Measurements from ENCODE around the gene DCLRE1C.
A peak's percentile ranks its signal among the peaks of the same experiment; 100 is the strongest.

DNA sequence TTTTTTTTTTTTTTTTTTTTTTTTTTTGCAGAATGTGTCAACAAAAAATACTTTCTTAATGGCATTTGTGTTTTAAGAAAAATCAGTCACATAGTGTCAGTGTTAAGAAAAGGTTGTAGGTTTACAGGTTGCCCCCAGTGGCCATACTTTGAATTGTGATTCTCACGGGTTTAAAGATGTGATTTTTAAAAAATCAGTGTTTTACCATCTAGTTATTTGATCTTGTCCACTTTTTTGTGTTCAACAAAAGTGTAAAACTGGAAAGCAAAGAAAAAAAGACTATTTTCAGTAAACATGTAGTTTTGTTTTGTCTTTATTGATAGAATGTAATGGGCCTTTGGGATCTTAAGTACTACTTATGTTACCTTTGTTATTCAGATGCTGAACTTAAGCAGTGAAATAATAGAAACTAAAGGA, 49.6 kb downstream of the DCLRE1C start:
- TF ChIP-seq, protein P1, sequence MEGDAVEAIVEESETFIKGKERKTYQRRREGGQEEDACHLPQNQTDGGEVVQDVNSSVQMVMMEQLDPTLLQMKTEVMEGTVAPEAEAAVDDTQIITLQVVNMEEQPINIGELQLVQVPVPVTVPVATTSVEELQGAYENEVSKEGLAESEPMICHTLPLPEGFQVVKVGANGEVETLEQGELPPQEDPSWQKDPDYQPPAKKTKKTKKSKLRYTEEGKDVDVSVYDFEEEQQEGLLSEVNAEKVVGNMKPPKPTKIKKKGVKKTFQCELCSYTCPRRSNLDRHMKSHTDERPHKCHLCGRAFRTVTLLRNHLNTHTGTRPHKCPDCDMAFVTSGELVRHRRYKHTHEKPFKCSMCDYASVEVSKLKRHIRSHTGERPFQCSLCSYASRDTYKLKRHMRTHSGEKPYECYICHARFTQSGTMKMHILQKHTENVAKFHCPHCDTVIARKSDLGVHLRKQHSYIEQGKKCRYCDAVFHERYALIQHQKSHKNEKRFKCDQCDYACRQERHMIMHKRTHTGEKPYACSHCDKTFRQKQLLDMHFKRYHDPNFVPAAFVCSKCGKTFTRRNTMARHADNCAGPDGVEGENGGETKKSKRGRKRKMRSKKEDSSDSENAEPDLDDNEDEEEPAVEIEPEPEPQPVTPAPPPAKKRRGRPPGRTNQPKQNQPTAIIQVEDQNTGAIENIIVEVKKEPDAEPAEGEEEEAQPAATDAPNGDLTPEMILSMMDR (IDR thresholded peaks at IDR 0.05): peak in 10 of 12 donors; percentile 27 to 66 (median 54)
- TF ChIP-seq POLR2A (IDR thresholded peaks at IDR 0.05): no peak
